IPS DF 6.9 (cell line): ENCODE results near the gene GDPD2.

ENCODE experiments used
- DNase-seq: peaks from one replicate; pipeline ENCODE4 v3.0.0-alpha.2; 2013; ENCODE audit warnings: low read depth, low spot score
- H3K27ac ChIP-seq: one replicate; pipeline ENCODE4 v1.5.1; 2013; ENCODE audit warnings: low read length, control low read depth
- H3K27me3 ChIP-seq: 2 replicates; pipeline ENCODE4 v1.6.1; 2013; ENCODE audit warnings: mild to moderate bottlenecking, low read length; ENCODE audit not compliant: control insufficient read depth, insufficient read depth
- H3K36me3 ChIP-seq: 2 replicates; pipeline ENCODE4 v1.6.1; 2013; ENCODE audit warnings: low read length; ENCODE audit not compliant: control insufficient read depth, insufficient read depth
- H3K4me1 ChIP-seq: 2 replicates; pipeline ENCODE4 v1.6.1; 2013; ENCODE audit warnings: low read length; ENCODE audit not compliant: control insufficient read depth, insufficient read depth
- H3K4me3 ChIP-seq: 2 replicates; pipeline ENCODE4 v1.5.1; 2013; ENCODE audit warnings: mild to moderate bottlenecking, low read length
- H3K9me3 ChIP-seq: 2 replicates; pipeline ENCODE4 v1.6.1; 2013; ENCODE audit warnings: low read length, inconsistent platforms; ENCODE audit not compliant: control insufficient read depth, insufficient read depth
- WGBS: extraction: QIAGEN DNeasy Blood & Tissue Kit; methylation state at CpG from one replicate; pipeline ENCODE4 v1.1.7; 2013; ENCODE audit warnings: mixed read lengths, missing lambda C conversion rate; ENCODE audit not compliant: insufficient read length, insufficient coverage; 5-methylcytosine and 5-hydroxymethylcytosine counted together

The GDPD2 gene

DNA sequence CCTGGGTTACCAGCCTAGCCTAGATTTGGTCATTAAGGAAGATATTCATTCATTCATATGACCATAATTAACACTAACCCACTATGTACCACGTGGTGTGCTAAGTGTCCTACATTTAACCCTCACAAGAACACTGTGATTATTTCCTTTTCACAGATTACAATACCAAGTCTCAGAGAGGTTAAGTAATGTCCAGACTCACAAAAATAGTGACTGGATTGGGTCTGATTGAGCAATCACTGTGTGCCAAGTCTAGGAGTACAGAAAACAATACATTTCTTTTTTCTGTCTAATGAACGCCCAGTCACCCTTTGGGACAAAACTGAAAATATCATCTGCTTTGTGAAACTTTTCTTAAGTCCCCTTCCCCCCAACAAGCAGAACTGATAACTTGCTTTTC is 13.9 kb downstream of the GDPD2 start:
- Histone ChIP-seq H3K9me3 (no peaks in the 10 kb centered on the region), H3K36me3 (no peaks in the 10 kb centered on the region), H3K27me3 (no peaks in the 10 kb centered on the region), H3K4me3 (no peak overlapping the region), H3K27ac (no peak overlapping the region), H3K4me1 (peaks cover 2% of the 10 kb centered on the region; the same call in 1 of the 2 replicates)
- WGBS, result no CpG with 5 or more reads among the region's 2 CpGs
- DNase-seq, result no peak

DNA sequence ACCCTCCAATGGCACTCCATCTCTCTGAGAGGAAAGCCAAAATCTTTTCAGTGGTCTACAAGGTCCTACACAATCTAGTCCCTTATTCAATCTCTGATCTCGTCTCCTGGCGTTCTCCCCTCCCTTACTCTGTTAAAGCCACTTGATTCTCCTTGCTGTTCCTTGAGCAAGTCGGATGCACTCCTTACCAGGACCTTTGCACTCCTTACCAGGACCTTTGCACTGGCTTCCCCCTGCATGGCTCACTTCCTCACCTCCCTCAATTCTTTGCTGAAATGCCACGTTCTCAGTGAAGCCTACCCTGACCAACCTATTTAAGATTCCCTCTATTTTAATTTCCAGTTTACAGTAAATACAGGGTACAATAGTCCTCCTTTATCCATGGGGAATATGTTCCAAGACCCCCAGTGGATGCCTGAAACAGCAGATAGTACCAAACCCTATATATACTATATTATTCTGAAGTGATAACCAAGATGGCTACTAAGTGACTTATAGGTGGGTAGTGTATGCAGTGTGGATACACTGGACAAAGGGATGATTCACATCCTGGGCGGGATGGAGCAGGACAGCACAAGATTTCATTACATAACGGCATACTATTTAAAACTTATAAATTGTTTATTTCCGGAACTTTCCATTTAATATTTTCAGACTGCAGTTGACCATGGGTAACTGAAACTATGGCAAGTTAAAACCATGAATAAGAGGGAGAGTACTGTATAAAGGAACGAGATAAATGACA is 15.0 kb downstream of the GDPD2 start:
- no peaks in the 10 kb centered on the region for H3K36me3 ChIP-seq
- no peaks in the 10 kb centered on the region for H3K27me3 ChIP-seq
- H3K4me1 ChIP-seq, result peaks cover 2% of the 10 kb centered on the region; the same call in 1 of the 2 replicates
- WGBS, result no CpG with 5 or more reads among the region's 8 CpGs
- H3K4me3 ChIP-seq, result no peak overlapping the region
- H3K9me3 ChIP-seq, result no peaks in the 10 kb centered on the region
- H3K27ac ChIP-seq, result no peak overlapping the region
- DNase-seq, result no peak

DNA sequence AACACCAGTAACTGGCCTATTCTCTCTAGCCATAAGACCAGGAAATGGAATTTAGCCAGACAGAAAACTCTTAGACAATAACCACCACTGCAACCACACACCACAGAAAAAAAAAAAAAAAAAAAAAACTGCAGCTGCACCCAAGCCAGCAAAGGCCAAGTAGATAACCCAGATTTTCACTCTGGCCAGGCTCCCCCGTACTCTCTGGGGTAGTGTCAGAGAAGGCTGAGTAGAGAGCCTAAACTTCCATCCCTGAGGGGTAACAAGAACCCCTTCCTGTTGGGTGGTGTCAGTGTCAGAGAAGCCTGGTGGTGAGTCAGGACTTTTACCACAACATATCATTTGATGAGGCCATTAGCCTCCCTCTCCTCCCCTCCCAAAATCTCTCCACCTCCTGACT is 15.9 kb downstream of the GDPD2 start:
- no peak overlapping the region for H3K27ac ChIP-seq
- DNase-seq, result no peak

DNA sequence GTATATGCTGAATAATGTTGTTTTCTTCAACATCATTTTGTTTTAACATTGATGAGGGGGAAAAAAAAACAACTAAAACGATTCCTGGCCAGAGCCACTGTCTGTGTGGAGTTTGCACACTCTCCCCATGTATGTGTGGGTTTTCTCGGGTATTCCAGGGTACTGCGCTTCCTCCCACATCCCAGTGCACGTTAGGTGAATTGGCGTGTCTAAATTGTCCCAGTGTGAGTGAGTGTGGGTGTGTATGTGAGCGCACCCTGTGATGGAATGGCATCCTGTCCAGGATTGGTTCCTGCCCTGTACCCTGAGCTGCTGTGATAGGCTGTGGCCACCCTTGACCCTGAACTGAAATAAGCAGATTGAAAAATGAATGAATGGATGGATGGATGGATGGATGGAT is 19.1 kb downstream of the GDPD2 start:
- no peak for DNase-seq
- Histone ChIP-seq H3K36me3 (no peaks in the 10 kb centered on the region), H3K27ac (no peak overlapping the region), H3K9me3 (no peaks in the 10 kb centered on the region), H3K27me3 (no peaks in the 10 kb centered on the region), H3K4me1 (no peaks in the 10 kb centered on the region), H3K4me3 (no peak overlapping the region)
- WGBS, result no CpG with 5 or more reads among the region's 6 CpGs

More for the DNA sequence above, 15.9 kb downstream of the GDPD2 start:
- WGBS, result no CpG with 5 or more reads among the region's 1 CpG
- Histone ChIP-seq H3K4me3 (no peak overlapping the region), H3K4me1 (peaks cover 2% of the 10 kb centered on the region; the same call in 1 of the 2 replicates), H3K27me3 (no peaks in the 10 kb centered on the region), H3K36me3 (no peaks in the 10 kb centered on the region), H3K9me3 (no peaks in the 10 kb centered on the region)

DNA sequence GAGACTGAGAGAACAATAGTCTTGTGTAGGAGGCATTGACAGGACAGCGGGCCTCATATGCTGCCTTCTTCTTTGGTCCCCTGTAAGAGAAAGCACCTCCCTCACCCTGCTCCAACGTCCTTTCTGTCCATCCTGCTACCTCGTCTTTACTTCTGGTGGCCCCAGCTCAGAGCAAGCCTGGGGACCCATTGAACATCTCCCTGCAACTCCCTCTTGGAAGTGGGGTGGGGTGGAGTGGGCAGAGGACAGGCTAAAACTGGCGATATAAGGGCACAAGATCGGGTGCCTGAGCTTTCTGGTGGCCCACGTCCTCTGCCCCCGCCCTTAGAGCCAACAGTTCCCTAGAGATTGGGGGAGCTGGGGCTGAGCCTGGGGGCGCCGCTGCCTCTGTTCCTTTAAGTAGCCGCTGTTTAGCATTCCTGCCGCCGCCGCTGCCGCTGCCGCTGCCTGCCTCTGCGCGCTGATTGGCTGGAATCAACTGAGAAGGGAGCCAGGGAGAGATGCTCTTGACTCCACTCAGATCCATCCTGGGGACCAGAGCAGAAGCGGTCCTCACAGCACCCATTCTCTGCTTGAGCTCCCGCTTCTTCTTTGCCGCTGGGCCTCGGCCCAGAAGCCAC is 21.3 kb downstream of the GDPD2 start, which contains the start of gene DLG3:
DLG3 (plus strand) TSS at position 510 of the 620 bp plus-strand sequence. CDS start 367 bp downstream, outside the sequence.
- no peak within 1 kb of the TSS for H3K27ac ChIP-seq
- no peaks in the 10 kb centered on the region for H3K36me3 ChIP-seq
- no peaks in the 10 kb centered on the region for H3K9me3 ChIP-seq
- H3K4me1 ChIP-seq, result no peaks in the 10 kb centered on the region
- WGBS, result no CpG with 5 or more reads among the region's 21 CpGs
- DNase-seq, result no peak
- peak within 1 kb of the TSS; percentile 22; the same call in 1 of the 2 replicates for H3K4me3 ChIP-seq
- no peaks in the 10 kb centered on the region for H3K27me3 ChIP-seq

DNA sequence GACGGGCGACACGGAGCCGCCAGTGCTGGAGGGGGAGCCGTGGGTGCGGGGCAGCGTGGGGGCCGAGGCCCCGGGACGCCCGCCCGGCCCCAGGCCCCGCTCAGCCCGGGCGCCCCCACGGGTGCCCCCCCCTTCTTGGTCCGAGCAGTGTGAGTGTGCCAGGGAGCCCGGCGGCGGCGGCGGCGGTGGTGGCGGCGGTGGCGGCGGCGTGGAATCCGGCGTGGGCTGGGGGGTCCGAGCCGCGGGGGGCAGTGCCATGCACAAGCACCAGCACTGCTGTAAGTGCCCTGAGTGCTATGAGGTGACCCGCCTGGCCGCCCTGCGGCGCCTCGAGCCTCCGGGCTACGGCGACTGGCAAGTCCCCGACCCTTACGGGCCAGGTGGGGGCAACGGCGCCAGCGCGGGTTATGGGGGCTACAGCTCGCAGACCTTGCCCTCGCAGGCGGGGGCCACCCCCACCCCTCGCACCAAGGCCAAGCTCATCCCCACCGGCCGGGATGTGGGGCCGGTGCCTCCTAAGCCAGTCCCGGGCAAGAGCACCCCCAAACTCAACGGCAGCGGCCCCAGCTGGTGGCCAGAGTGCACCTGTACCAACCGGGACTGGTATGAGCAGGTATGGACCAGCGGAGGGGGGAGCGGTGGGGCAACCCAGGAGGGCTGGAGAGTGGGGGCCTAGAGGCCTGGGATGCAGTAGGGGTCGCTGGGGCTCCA is 22.0 kb downstream of the GDPD2 start:
- H3K27me3 ChIP-seq, result no peaks in the 10 kb centered on the region
- no peak for DNase-seq

DNA sequence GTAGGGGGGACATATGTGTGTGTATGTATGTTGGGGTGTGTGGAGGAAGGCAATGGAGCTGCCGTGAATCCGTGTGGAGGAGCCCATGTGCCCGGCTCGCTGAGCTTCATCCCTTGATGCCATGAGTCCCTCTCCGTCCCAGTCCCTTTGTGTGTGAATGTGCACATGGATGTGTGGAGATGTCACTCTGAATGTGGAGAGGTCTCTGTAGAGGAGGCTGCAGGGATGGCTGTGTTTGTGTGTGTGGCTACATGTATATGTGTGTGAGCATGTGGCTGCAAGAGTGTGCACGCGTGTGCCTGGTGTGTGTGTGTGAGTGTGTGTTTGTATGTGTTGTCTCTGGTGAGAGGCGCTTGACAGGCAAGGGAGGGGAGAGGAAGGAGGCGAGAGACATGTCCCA is 22.8 kb downstream of the GDPD2 start:
- Histone ChIP-seq H3K4me1 (no peaks in the 10 kb centered on the region), H3K27me3 (no peaks in the 10 kb centered on the region), H3K4me3 (no peak overlapping the region), H3K27ac (no peak overlapping the region), H3K36me3 (no peaks in the 10 kb centered on the region), H3K9me3 (no peaks in the 10 kb centered on the region)
- WGBS, result no CpG with 5 or more reads among the region's 9 CpGs
- no peak for DNase-seq

More for the DNA sequence above, 22.0 kb downstream of the GDPD2 start:
- Histone ChIP-seq H3K9me3 (no peaks in the 10 kb centered on the region), H3K36me3 (no peaks in the 10 kb centered on the region), H3K4me3 (peak overlapping the region; percentile 22; the same call in 1 of the 2 replicates), H3K27ac (no peak overlapping the region), H3K4me1 (no peaks in the 10 kb centered on the region)
- WGBS, result no CpG with 5 or more reads among the region's 61 CpGs

DNA sequence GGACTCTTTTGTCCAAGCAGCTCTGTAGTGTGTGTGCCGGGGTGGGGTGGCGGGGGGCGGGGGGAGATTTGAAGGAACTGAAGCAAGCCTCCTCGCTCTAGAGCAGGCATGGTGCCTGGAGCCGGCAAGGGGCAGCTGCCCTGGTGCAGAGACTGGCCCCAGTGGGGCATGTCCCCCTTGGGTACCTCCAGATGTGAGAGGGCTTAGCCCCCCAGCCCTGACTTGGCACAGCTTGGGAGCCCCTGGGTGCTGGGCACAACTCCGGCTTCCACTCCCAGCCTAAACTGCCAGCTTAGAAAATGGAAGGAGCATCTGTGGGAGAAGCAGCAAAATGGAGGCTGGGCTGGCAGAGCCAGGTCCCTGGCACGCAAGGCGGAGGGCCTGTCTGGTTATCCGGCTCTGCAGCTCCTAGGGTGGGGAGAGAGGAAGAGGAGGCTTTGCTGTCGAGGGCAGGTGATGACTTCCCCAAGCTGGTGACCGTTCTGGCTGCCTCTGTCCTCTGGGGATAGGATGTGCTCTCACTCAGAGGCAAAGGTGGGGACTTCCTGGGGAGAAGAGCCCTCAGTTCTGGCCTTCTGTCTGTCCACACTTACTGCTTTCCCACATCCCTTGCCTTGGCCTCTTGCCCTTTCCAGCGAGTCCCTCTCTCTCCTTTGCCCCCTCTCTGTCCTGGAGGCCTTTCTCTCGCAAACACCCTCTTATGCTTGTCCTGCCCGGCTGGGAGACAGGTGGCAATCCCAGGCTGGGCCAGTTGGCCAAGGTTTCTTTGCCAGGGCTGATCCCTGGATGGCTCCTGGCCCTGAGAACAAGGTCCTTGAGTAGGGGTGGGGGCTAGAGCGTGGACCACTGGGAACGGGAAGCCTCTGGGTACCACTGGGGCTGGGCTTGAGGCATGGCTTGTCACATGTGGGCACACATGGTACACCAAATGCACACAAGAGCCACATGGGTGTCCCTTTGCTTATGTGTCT is 23.6 kb downstream of the GDPD2 start:
- DNase-seq, result no peak
- WGBS, result no CpG with 5 or more reads among the region's 16 CpGs
- no peaks in the 10 kb centered on the region for H3K36me3 ChIP-seq
- no peak overlapping the region for H3K27ac ChIP-seq
- no peaks in the 10 kb centered on the region for H3K27me3 ChIP-seq
- no peaks in the 10 kb centered on the region for H3K9me3 ChIP-seq
- no peaks in the 10 kb centered on the region for H3K4me1 ChIP-seq
- no peak overlapping the region for H3K4me3 ChIP-seq

DNA sequence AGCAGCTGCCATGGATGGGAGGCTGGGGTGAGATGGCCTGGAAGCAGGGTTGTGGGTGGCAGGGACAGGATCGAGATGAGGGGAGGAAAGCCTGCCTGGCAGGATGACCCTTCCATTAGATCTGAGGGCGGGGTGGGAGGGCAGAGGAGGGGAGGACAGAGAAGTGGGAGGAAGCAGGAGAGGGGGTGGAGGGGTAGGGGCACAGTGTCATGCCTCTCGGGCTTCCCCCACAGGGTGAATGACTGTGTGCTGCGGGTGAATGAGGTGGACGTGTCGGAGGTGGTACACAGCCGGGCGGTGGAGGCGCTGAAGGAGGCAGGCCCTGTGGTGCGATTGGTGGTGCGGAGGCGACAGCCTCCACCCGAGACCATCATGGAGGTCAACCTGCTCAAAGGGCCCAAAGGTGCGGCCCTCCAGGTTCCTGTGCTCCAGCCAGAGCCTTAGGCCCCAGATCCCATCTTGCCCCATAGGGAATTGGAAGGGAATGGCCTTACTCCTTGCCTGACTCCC is 26.4 kb downstream of the GDPD2 start:
- no peak for DNase-seq
- H3K9me3 ChIP-seq, result no peaks in the 10 kb centered on the region
- no peak overlapping the region for H3K27ac ChIP-seq
- WGBS, result no CpG with 5 or more reads among the region's 14 CpGs
- H3K36me3 ChIP-seq, result no peaks in the 10 kb centered on the region
- no peaks in the 10 kb centered on the region for H3K27me3 ChIP-seq
- H3K4me1 ChIP-seq, result peaks cover 5% of the 10 kb centered on the region; the same call in 1 of the 2 replicates
- H3K4me3 ChIP-seq, result no peak overlapping the region
